Neuron (in vitro differentiated cells): ENCODE results near the gene TMEM150B.
A peak's percentile ranks its signal among the peaks of the same experiment; 100 is the strongest.

Experiments
- H2AFZ ChIP-seq: one replicate; pipeline ENCODE4 v1.6.1; 2013; ENCODE audit warnings: low read depth, mild to moderate bottlenecking, inconsistent platforms, low read length, moderate library complexity
- H3K27me3 ChIP-seq: one replicate; pipeline ENCODE4 v1.6.1; 2013; ENCODE audit warnings: low read length; ENCODE audit not compliant: insufficient read depth
- H3K36me3 ChIP-seq: one replicate; pipeline ENCODE4 v1.6.1; 2013; ENCODE audit warnings: low read length; ENCODE audit not compliant: insufficient read depth
- H3K4me1 ChIP-seq: one replicate; pipeline ENCODE4 v1.6.1; 2013; ENCODE audit warnings: low read length; ENCODE audit not compliant: insufficient read depth
- H3K4me3 ChIP-seq: 2 replicates; pipeline ENCODE4 v1.5.1; 2013; ENCODE audit warnings: mild to moderate bottlenecking, low read length, moderate library complexity
- H3K9me3 ChIP-seq: one replicate; pipeline ENCODE4 v1.6.1; 2013; ENCODE audit warnings: low read length

TMEM150B gene

GRCh38 chr19:55303477-55303876 is 21.7 kb downstream of the TMEM150B start:
- peaks cover 72% of the 10 kb centered on the region for H3K36me3 ChIP-seq

GRCh38 chr19:55302318-55302703 is 22.8 kb downstream of the TMEM150B start:
- Histone ChIP-seq H3K4me1 (peaks cover 15% of the 10 kb centered on the region), H3K9me3 (peaks cover 2% of the 10 kb centered on the region), H3K36me3 (peaks cover 69% of the 10 kb centered on the region), H3K4me3 (no peak overlapping the region), H3K27me3 (no peaks in the 10 kb centered on the region), H2AFZ (no peak overlapping the region)

More at GRCh38 chr19:55303477-55303876, 21.7 kb downstream of the TMEM150B start:
- Histone ChIP-seq H2AFZ (no peak overlapping the region), H3K27me3 (no peaks in the 10 kb centered on the region), H3K4me1 (peaks cover 15% of the 10 kb centered on the region), H3K4me3 (no peak overlapping the region), H3K9me3 (peaks cover 2% of the 10 kb centered on the region)

GRCh38 chr19:55301459-55302317 is 23.5 kb downstream of the TMEM150B start:
- H2AFZ ChIP-seq, result no peak overlapping the region
- H3K36me3 ChIP-seq, result peaks cover 65% of the 10 kb centered on the region
- peaks cover under 1% of the 10 kb centered on the region for H3K9me3 ChIP-seq
- H3K4me3 ChIP-seq, result no peak overlapping the region
- H3K4me1 ChIP-seq, result peaks cover 15% of the 10 kb centered on the region
- no peaks in the 10 kb centered on the region for H3K27me3 ChIP-seq

- no peak overlapping the region for H3K4me3 ChIP-seq
- H3K4me1 ChIP-seq, result peaks cover 15% of the 10 kb centered on the region
- H3K9me3 ChIP-seq, result no peaks in the 10 kb centered on the region
- no peaks in the 10 kb centered on the region for H3K27me3 ChIP-seq
- no peak overlapping the region for H2AFZ ChIP-seq
- H3K36me3 ChIP-seq, result peaks cover 63% of the 10 kb centered on the region
Measured at GRCh38 chr19:55300886-55301458, 24.2 kb downstream of the TMEM150B start.

- H3K4me1 ChIP-seq, result peaks cover 15% of the 10 kb centered on the region
- H2AFZ ChIP-seq, result no peak overlapping the region
- H3K9me3 ChIP-seq, result no peaks in the 10 kb centered on the region
- no peak overlapping the region for H3K4me3 ChIP-seq
- H3K36me3 ChIP-seq, result peaks cover 63% of the 10 kb centered on the region
- H3K27me3 ChIP-seq, result no peaks in the 10 kb centered on the region
Measured at GRCh38 chr19:55299991-55300390, 25.1 kb downstream of the TMEM150B start.

- Histone ChIP-seq H3K4me3 (no peak overlapping the region), H2AFZ (no peak overlapping the region), H3K36me3 (peaks cover 55% of the 10 kb centered on the region), H3K27me3 (no peaks in the 10 kb centered on the region), H3K9me3 (no peaks in the 10 kb centered on the region), H3K4me1 (peaks cover 15% of the 10 kb centered on the region)
Measured at GRCh38 chr19:55297267-55297666, 27.9 kb downstream of the TMEM150B start.

- peaks cover 11% of the 10 kb centered on the region for H3K4me1 ChIP-seq
- no peaks in the 10 kb centered on the region for H3K27me3 ChIP-seq
- no peaks in the 10 kb centered on the region for H3K9me3 ChIP-seq
- no peak overlapping the region for H3K4me3 ChIP-seq
- H2AFZ ChIP-seq, result no peak overlapping the region
- peaks cover 43% of the 10 kb centered on the region for H3K36me3 ChIP-seq
Measured at GRCh38 chr19:55289117-55289796, 35.9 kb downstream of the TMEM150B start.

GRCh38 chr19:55287361-55288079 is 37.6 kb downstream of the TMEM150B start:
- peaks cover 34% of the 10 kb centered on the region for H3K36me3 ChIP-seq
- no peaks in the 10 kb centered on the region for H3K27me3 ChIP-seq
- H3K4me3 ChIP-seq, result no peak overlapping the region
- no peak overlapping the region for H2AFZ ChIP-seq
- no peaks in the 10 kb centered on the region for H3K9me3 ChIP-seq
- H3K4me1 ChIP-seq, result peaks cover 16% of the 10 kb centered on the region

GRCh38 chr19:55285229-55285890 is 39.8 kb downstream of the TMEM150B start:
- no peak overlapping the region for H2AFZ ChIP-seq
- H3K4me3 ChIP-seq, result peak overlapping the region; percentile 58
- H3K4me1 ChIP-seq, result peaks cover 23% of the 10 kb centered on the region
- no peaks in the 10 kb centered on the region for H3K9me3 ChIP-seq
- H3K27me3 ChIP-seq, result no peaks in the 10 kb centered on the region
- H3K36me3 ChIP-seq, result peaks cover 29% of the 10 kb centered on the region

GRCh38 chr19:55284405-55285058 is 40.6 kb downstream of the TMEM150B start:
- Histone ChIP-seq H3K36me3 (peaks cover 25% of the 10 kb centered on the region), H3K4me1 (peaks cover 23% of the 10 kb centered on the region), H3K9me3 (no peaks in the 10 kb centered on the region), H3K4me3 (peak overlapping the region; percentile 58), H2AFZ (no peak overlapping the region), H3K27me3 (no peaks in the 10 kb centered on the region)

- peaks cover 28% of the 10 kb centered on the region for H3K4me1 ChIP-seq
- H3K27me3 ChIP-seq, result no peaks in the 10 kb centered on the region
- peaks cover 17% of the 10 kb centered on the region for H3K36me3 ChIP-seq
- peak within 1 kb of the TSS; percentile 76 for H2AFZ ChIP-seq
- H3K9me3 ChIP-seq, result no peaks in the 10 kb centered on the region
- peak within 1 kb of the TSS; percentile 58 for H3K4me3 ChIP-seq
Measured at GRCh38 chr19:55283548-55284377, 41.4 kb downstream of the TMEM150B start, which contains the start of gene BRSK1. Gene BRSK1, plus strand, starts transcription at chr19:55283997. Its CDS starts 446 bp downstream, at chr19:55284443.
